Adrenal gland (tissue), 12 donors: Measurements from ENCODE around the gene CALB2. TPM values are rescaled to one million over a fixed set of nuclear protein-coding genes. Genes with fewer than 3 reads are reported as not detected.

Source experiments
- DNase-seq, 7 donors: peaks; one replicate each; pipeline ENCODE4 v3.0.0-alpha.2; 2019 to 2020
- H3K27ac ChIP-seq, 5 donors: fragments of 200-600 bp; sonication (generic) in 4 of 5; 1 replicate in 3 of 5; 2 replicates in 2 of 5; pipeline versions ENCODE4 v1.5.1 to v1.8.0; 2016 to 2020; ENCODE audit warnings: mild to moderate bottlenecking in 1 of 5
- H3K27me3 ChIP-seq: fragments of 200-600 bp; 2 replicates; pipeline ENCODE4 v1.8.0; 2021
- H3K36me3 ChIP-seq, 2 donors: fragments of 200-600 bp; replicated peaks in 1 of 2; 1 replicate in 1 of 2; 2 replicates in 1 of 2; pipeline versions ENCODE4 v1.5.1 to v1.8.0; 2018 to 2022
- H3K4me1 ChIP-seq, 2 donors: fragments of 200-600 bp; replicated peaks in 1 of 2; 1 replicate in 1 of 2; 2 replicates in 1 of 2; pipeline versions ENCODE4 v1.5.1 to v1.8.0; 2018 to 2021
- H3K4me3 ChIP-seq, 4 donors: fragments of 200-600 bp; sonication (generic) in 3 of 4; one replicate each; pipeline ENCODE4 v1.5.1; 2016 to 2018
- H3K9me3 ChIP-seq, 3 donors: fragments of 200-600 bp; sonication (generic) in 1 of 3; replicated peaks in 1 of 3; 1 replicate in 2 of 3; 2 replicates in 1 of 3; pipeline versions ENCODE4 v1.5.1 to v1.8.0; 2016 to 2021
- CTCF ChIP-seq, 6 experiments: fragments of 450-650 bp in 4 of 6; fragments of 200-600 bp in 2 of 6; sonication (generic) in 1 of 6; IDR thresholded peaks; 1 replicate in 5 of 6; 2 replicates in 1 of 6; pipeline versions ENCODE4 v1.5.1 to v1.8.0; 2016 to 2021; ENCODE audit warnings: antibody characterized with exemption in 6 of 6, mild to moderate bottlenecking in 2 of 6, moderate library complexity in 1 of 6
- POLR2A ChIP-seq, 2 donors: fragments of 450-650 bp; IDR thresholded peaks; one replicate each; pipeline ENCODE4 v1.6.1; 2017; ENCODE audit warnings: antibody characterized with exemption in 2 of 2, mild to moderate bottlenecking in 2 of 2, moderate library complexity in 1 of 2
- WGBS, 4 donors: extraction: QIAGEN DNeasy Blood & Tissue Kit in 2 of 4; methylation state at CpG; one replicate each; pipeline versions ENCODE4 v1.1.5 to v1.1.7; 2013 to 2017; 5-methylcytosine and 5-hydroxymethylcytosine counted together
- intact Hi-C, 2 donors: fragments of 100-400 bp; cut with DNase I; formaldehyde crosslinking; loops; one replicate each; pipeline versions ENCODE4 v1.14.1 to v1.15.0; 2022 to 2023
- polyA plus RNA-seq, 3 donors: library from polyadenylated mRNA; stranded (reverse); fragments of 200-250 nt in 2 of 3; fragments of 350-450 nt in 1 of 3; fragmentation: Illumina TruSeq in 1 of 3; extraction: RNeasy Lipid Tissue Mini Kit (QIAGEN cat#74804) in 1 of 3; gene quantifications; one replicate each; pipeline ENCODE4 v1.2.3, GENCODE V29; 2013 to 2014
- total RNA-seq, 9 donors: library from RNA; depleted of rRNA in 4 of 9; stranded (reverse); fragments of >200 nt in 4 of 9; fragments of 120-200 nt in 1 of 9; fragmentation: NEBNext Ultra II Directional in 1 of 9; extraction: Animal tissue kit (Norgen Biotek cat#: 25700) in 1 of 9; gene quantifications; one replicate each; pipeline versions ENCODE4 v1.1.0 to v1.2.4, GENCODE V29; 2013 to 2023
- donor health status: healthy with polysubstance abuse.
- donor health status: Bipolar disorder and iron deficiency.
- donor health status: DM: yes; HTN: yes; CAD: no.
- donor health status: DM: no; HTN: no; CAD: no.
- donor health status: DM: no; HTN: no; CAD: no.
- donor health status: DM: yes; HTN: yes; CAD: no.

Gene CALB2
- total and polyA plus RNA-seq, 12 donors: 0.83 to 68.5 (median 33.0) TPM

- Histone ChIP-seq H3K9me3 (no peaks in the 10 kb centered on the region), H3K27me3 (no peaks in the 10 kb centered on the region), H3K4me3 (no peak overlapping the region), H3K4me1 (no peaks in the 10 kb centered on the region), H3K27ac (no peak overlapping the region), H3K36me3 (no peaks in the 10 kb centered on the region)
- DNase-seq: no peak
- intact Hi-C loops: no loop called here
- TF ChIP-seq POLR2A (IDR thresholded peaks at IDR 0.05) (no peak), CTCF (IDR thresholded peaks at IDR 0.05) (no peak)
- WGBS, 4 donors: 60 to 74% (median 70%) methylated on average over 3 to 6 of the region's 6 CpGs
Observed at GRCh38 chr16:71432906-71433305, 74.4 kb downstream of the CALB2 start.

- no peaks in the 10 kb centered on the region for H3K27me3 ChIP-seq
- H3K4me1 ChIP-seq: no peaks in the 10 kb centered on the region
- H3K36me3 ChIP-seq: no peaks in the 10 kb centered on the region
- no peaks in the 10 kb centered on the region for H3K9me3 ChIP-seq
- WGBS, 4 donors: 68 to 83% (median 80%) methylated on average over 7 of the region's 7 CpGs
- no peak overlapping the region for H3K4me3 ChIP-seq
- TF ChIP-seq POLR2A (IDR thresholded peaks at IDR 0.05) (no peak), CTCF (IDR thresholded peaks at IDR 0.05) (no peak)
- DNase-seq: peak in 1 of 7 donors; percentile 17
- no peak overlapping the region for H3K27ac ChIP-seq
- intact Hi-C loops: no loop called here
Observed at GRCh38 chr16:71436473-71436872, 78.0 kb downstream of the CALB2 start.

DNA sequence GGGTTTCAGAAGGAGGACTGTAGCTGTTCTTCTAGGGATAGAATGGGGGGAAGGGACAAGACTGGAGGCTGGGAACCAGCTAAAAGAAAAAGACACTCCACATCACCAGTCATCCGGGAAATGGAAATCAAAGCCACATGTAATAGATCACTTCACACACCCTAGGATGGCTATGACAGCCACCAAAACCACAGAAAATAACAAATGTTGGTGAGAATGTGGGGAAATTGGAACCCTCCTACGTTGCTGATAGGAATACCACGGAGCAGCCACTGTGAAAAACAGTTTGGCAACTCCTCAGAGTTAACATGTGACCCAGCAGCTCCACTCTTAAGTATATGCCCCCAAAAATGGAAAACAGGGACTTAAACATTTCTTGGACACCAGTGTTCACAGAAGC is 81.0 kb downstream of the CALB2 start:
- H3K36me3 ChIP-seq: no peaks in the 10 kb centered on the region
- H3K4me3 ChIP-seq: no peak overlapping the region
- TF ChIP-seq POLR2A (IDR thresholded peaks at IDR 0.05): no peak
- TF ChIP-seq CTCF (IDR thresholded peaks at IDR 0.05): no peak
- no peak overlapping the region for H3K27ac ChIP-seq
- peaks cover 0 to under 1% (median 0%) of the 10 kb centered on the region in 3 donors for H3K9me3 ChIP-seq
- peak in 1 of 7 donors; percentile 9 for DNase-seq
- WGBS, 4 donors: 37 to 44% (median 44%) methylated on average over 3 of the region's 3 CpGs
- H3K4me1 ChIP-seq: no peaks in the 10 kb centered on the region
- intact Hi-C loops: no loop called here
- H3K27me3 ChIP-seq: no peaks in the 10 kb centered on the region

Other genes with a start within 250 kb of the CALB2 start
- 1 to 10 TPM in 7 of 9 donors, under 1 TPM in 2; 0.26 to 5.1 (median 1.9) TPM for gene HYDIN, start 128.0 kb upstream of the CALB2 start, total RNA-seq
- 1 to 10 TPM in 2 of 3 donors, under 1 TPM in 1; 0.77 to 1.6 (median 1.4) TPM for gene HYDIN, start 128.0 kb upstream of the CALB2 start, polyA plus RNA-seq
- 10 to 100 TPM; 15.6 to 34.1 (median 22.8) TPM for gene CMTR2, start 69.3 kb upstream of the CALB2 start, total RNA-seq
- gene CMTR2, start 69.3 kb upstream of the CALB2 start, polyA plus RNA-seq: 10 to 100 TPM in 1 of 3 donors, 1 to 10 TPM in 2; 7.8 to 18.3 (median 7.8) TPM
- gene TLE7, start 83.3 kb downstream of the CALB2 start, total RNA-seq: not detected
- not detected for gene TLE7, start 83.3 kb downstream of the CALB2 start, polyA plus RNA-seq
- 10 to 100 TPM in 1 of 9 donors, 1 to 10 TPM in 8; 1.7 to 10.4 (median 7.0) TPM for gene ZNF23, start 103.5 kb downstream of the CALB2 start, total RNA-seq
- gene ZNF23, start 103.5 kb downstream of the CALB2 start, polyA plus RNA-seq: 10 to 100 TPM; 11.0 to 34.2 (median 16.6) TPM
- gene ZNF19, start 130.6 kb downstream of the CALB2 start, total RNA-seq: 10 to 100 TPM in 1 of 9 donors, 1 to 10 TPM in 7, under 1 TPM in 1; 0.24 to 10.4 (median 6.8) TPM
- gene ZNF19, start 130.6 kb downstream of the CALB2 start, polyA plus RNA-seq: 1 to 10 TPM; 2.6 to 4.2 (median 3.9) TPM
- gene CHST4, start 167.7 kb downstream of the CALB2 start, total RNA-seq: 1 to 10 TPM in 8 of 9 donors, under 1 TPM in 1; 0.83 to 7.6 (median 2.5) TPM
- gene CHST4, start 167.7 kb downstream of the CALB2 start, polyA plus RNA-seq: 1 to 10 TPM in 1 of 3 donors, under 1 TPM in 2; 0.47 to 1.9 (median 0.64) TPM
- 1 to 10 TPM in 2 of 9 donors, under 1 TPM in 3, not detected in 4; 0.06 to 1.3 (median 0.21) TPM for gene TAT, start 218.4 kb downstream of the CALB2 start, total RNA-seq
- gene TAT, start 218.4 kb downstream of the CALB2 start, polyA plus RNA-seq: under 1 TPM; 0.03 to 0.81 (median 0.08) TPM